CD1c-positive myeloid dendritic cell (primary cell): Measurements from ENCODE around the gene SMYD5.

Experiments
- DNase-seq: peaks from one replicate; pipeline ENCODE4 v3.0.0-alpha.2; 2016; ENCODE audit errors: extremely low spot score

The SMYD5 gene

DNA sequence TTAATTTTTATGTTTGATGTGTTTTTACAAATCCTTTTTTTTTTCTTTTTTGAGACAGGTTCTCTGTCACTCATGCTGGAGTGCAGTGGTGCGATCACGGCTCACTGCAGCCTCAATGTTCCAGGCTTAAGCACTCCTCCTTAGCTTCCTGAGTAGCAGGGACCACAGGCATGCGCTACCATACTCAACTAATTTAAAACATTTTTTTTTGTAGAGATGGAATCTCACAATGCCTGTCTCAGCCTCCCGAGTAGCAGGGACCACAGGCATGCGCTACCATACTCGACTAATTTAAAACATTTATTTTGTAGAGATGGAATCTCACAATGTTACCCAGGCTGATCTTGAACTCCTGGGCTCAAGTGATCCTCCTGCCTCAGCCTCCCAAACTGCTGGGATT lies 8.4 kb upstream of the SMYD5 start:
- no peak for DNase-seq

- no peak for DNase-seq
Measured at GRCh38 chr2:73208258-73208657, 5.8 kb upstream of the SMYD5 start.

DNA sequence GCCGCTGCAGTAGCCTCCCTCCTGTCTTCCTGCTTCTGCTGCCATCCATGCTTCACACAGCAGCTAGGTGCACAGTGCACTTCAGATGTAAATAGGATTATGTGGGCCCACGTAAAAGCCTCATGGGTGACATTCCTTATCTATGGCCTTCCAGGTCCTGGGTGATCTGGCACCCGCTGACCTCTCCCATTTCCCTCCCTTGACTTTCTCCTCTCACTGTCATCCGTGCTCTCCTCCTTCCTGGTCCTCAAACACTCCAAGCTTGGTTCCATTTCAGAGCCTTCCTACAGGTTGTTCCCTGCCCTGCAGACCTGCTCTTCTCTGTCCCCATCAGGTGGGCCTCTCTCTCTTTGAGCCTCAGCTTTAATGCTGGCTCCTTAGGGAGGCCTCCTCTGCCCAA lies 4.0 kb upstream of the SMYD5 start:
- DNase-seq, result no peak

- DNase-seq, result no peak
Measured at GRCh38 chr2:73210696-73211095, 3.3 kb upstream of the SMYD5 start.

GRCh38 chr2:73212098-73212447 lies 2.0 kb upstream of the SMYD5 start:
- no peak for DNase-seq

DNA sequence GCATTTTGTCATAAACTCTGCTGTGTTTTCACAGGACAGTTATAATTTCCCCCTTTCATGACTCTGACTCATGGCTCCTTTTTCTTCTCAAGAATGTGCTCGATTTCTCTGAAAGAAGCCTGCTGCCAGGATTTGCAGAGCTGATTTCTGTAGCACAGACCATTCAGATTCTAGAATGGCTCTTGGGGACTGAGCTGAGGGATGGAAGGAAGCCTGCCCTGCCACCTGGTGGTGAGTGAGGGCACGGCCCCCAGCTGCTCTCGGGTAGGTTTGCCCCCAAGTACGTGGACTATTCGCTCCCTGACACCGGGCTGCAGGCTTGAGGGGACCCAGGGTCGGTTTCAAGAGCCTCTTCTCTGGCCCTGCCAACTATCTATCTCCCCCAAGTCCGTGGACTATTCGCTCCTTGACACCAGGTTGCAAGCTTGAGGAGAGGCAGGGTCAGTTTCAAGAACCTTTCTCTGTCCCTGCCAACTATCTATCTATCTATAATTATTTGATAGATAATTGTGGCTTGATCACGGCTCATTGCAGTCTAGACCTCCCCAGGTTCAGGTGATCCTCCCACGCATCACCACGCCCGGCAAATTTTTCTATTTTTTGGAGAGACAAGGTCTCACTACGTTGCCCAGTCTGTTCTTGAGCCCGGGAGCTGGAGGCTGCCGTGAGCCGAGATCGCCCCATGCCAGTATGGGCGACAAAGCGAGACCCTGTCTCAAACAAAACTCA lies 1.4 kb upstream of the SMYD5 start:
- DNase-seq, result peak; percentile 78

DNA sequence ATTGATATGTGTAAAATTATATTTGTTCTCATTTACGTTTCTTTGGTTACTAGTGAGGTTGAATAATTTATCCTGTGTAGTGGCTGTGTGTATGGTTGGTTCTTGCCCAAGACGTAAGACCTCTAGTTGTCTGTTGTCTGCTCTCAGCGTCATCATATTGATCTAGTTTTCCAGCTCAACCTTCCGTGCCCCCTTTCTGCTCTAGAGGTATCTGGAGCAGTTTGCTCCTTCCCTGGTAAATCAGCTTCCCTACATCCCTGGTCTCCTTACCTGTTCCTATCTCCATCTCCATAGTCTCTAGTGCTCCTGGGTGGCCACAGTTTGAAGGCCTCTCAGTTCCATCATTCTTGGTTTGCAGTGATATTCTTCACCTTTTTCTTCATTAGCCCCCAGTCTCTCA lies 1.2 kb downstream of the SMYD5 start:
- DNase-seq, result no peak

DNA sequence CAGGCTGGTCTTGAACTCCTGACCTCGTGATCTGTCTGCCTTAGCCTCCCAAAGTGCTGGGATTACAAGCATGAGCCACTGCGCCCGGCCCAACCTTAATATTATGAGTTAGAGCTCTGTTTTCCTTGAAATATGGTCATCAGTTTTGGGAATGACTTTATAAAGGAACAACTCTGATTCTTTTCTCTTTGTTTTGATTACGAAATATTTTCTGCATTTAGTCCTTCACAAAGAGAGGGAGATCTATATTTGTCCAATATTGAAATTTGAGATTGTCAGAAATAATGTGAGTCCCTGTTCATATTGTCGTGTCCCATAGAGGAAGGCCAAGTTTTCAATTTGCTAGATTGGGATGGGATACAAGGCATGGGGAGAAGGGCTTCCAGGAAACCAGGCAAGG lies 3.1 kb downstream of the SMYD5 start:
- DNase-seq, result no peak

DNA sequence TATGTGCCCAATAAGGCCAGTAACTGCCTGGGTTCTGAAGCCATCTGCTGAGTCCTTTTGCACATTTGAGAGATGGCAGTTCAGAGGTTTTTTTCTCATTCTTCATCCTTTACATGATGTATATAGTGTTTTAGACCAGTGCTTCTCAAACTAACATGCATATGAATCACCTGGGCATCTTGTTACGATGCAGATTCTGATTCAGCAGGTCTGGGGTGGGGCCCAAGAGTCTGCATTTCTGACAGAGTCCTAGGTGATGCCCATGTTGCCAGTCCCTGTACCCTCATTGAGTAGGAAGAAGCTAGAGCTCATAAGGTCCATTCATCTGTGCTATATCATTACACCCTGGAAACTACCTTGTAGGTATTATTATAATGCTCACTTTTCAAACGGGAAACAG lies 3.8 kb downstream of the SMYD5 start:
- DNase-seq, result no peak

DNA sequence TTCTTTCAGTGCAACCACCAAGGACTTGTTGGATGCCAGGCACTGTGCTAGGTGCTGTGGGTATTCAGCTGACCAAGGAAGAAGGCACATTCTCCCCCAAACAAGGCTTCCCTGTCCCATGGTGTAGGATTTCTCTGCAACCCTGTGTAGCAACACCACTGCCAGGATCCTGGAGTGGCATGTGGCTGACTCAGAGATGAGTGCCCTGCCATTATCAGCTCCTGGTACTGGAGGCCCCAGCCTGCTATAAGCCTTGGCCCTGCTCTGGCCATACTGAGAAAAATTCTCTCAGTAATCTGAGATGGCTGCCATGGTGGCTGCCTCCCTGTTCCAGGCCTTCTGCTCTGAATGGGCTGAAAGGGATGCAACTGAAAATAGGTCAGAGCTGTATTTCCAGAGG lies 4.3 kb downstream of the SMYD5 start:
- no peak for DNase-seq

- no peak for DNase-seq
Measured at GRCh38 chr2:73223821-73224220, 9.8 kb downstream of the SMYD5 start.

GRCh38 chr2:73225513-73226360 lies 11.7 kb downstream of the SMYD5 start:
- DNase-seq, result peak; percentile 9

DNA sequence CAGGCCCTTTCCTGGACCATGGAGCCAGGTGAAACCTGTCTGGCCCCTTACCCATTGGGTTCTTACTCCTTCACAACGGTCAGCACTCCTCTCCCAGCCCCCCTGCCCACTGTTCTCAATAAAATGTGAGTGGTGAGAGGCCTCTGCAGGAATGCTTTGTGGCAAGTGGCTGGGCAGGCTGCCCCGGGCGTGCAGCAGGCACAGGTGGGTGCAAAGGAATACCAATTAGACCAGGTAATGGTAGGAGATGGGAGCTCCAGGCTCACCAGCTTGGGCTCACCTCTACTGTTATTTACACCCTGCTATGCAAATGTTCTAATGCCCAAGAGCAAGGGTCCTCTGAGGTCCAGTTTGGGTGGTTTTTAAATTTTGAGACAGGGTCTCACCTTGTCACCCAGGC lies 13.0 kb downstream of the SMYD5 start:
- DNase-seq, result no peak

DNA sequence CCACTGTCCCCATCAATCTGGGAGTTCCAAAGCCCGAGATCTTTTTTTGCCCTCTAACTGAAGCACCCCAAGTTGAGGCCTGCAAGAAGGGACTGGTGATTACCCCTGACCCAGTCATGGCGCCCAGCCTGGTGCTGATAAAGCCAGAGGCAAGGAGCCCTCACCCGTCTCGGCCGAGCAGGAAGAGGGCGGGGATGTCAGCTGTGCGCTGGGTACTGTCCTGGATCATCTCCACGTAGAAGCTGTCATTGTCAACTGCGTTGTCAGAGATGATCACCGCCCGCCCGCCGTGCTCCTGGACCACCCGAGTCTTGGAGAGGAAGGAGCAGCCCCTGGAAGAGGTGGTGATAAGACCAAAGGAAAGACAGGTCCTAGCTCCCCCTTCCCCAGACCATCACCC lies 14.6 kb downstream of the SMYD5 start:
- no peak for DNase-seq

GRCh38 chr2:73232403-73233153 lies 18.5 kb downstream of the SMYD5 start:
- DNase-seq, result no peak

GRCh38 chr2:73233154-73233931 lies 19.3 kb downstream of the SMYD5 start, which contains the start of gene PRADC1:
TSS of gene PRADC1 (minus strand) at chr2:73233239. CDS start at chr2:73233160, 79 bp downstream.
- DNase-seq, result peak; percentile 99

DNA sequence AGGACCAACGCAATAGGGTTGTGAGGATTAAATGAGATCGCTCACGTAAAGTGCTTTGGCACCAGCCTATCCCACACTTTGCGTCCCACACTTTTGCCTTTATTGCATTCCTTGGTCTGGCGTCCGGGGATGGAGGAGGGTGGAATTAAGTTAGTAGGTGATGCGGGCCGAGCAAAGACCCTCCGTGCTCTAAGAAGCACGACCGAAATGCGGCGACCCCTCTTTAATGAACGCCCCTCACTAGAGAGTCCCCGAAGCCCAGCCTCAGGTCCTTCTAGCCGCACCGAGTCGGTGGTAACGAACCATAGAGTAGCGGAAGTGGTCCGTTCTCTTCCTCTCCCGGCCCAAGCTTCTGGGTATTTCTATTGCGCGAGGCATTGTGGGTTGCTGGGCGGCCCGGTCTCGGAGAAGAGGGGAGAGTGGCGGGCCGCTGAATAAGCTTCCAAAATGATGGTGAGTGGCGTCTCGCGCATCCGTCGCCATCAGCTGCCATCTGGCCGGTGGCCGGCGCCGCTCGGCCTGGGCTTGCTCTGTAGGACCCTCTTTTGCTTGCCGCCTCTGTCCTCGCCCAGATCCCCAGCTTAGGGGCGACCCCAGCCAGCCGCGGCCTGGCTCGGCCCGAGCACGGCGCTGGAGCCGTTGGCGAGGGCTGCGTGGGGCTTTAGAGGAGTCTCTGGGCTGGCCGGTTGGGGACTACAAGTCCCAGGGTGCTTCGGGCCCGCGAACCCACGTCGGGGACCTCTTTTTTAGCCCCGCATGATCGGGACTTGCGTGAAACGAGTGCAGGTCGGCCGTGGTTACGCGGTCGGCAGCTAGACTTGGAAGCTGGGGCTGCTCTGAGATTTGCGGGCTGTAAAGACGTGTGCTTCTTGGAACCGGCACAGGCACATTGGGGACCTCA lies 20.1 kb downstream of the SMYD5 start, which contains the start of gene CCT7:
Gene CCT7 (plus strand): TSS at position 377 of the 901 bp plus-strand sequence. CDS start 71 bp downstream, at position 448.
- peak; percentile 94 for DNase-seq

DNA sequence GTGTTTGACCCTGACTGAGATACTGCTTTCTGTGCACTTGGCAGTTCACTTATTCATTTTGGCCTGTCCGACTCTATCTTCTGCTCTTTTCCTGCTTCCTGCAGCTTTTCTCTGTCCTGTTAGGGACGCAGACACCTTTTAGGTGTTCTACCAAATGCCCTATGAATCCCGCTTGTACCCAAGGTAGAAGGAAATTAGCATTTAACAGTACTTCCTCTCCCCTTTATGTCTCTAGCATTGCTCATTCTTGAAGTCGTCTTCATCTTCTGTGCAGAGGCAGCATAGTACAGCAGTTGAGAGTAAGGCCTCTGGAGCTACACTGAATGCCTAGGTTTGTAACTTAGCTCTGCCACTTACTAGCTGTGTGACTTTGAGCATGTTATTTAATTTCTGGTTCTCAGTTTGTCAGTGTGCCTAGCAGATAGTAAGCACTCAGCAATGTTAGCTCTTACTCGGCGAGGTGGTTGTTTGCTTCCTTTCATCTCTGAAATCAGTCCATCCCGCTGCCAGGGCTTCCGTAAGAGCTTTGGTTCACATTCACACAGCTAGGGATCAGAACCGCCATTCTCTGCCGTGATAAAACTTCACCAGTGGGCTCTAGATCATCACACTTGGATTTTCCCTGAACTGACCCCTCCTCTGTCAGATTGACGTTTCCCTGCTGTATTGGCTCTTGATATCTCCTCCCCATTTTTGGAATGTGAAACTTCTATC lies 21.4 kb downstream of the SMYD5 start:
- DNase-seq, result no peak

DNA sequence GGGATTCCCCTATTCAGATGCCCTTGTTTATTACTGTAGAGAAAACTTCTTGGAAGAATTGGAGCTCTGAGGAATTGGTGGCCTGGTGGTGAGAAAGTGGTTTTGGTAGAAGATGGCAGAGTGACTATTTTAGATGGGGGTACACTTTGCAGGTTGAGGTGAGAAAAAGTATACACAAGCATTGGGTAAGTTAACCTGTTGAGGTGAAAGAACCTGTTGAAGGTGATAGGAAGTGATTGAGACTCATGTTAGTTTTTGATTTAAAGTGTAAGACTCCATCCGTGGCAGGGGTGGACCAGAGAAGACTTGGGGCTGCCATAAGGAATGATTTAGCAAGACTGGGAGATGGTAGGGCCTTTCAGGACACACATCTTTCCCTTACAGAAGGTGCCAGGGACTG lies 23.1 kb downstream of the SMYD5 start:
- no peak for DNase-seq

DNA sequence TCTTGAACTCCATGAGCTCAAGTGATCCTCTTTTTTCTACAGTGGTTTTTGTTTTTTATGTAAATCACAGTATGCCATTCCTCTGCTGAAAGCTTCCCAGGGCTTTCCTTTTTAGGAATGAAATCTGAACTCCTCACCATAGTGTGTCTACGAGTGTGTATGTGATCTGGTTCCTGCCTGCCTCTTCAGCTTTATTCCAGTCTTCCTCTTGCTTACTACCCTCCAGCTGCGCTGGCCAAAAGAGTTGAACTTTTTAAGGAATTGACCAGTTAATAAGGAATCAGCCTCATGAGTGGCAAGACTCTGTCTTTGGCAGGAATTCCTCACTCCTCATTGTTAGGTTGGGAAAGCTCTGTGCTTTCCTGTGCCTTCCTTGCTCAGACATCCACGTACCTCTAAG lies 24.1 kb downstream of the SMYD5 start:
- DNase-seq, result no peak
